ENCODE data around the gene MYO5B.

MYO5B gene

GRCh38 chr18:49858309-49859020, 336.5 kb downstream of the MYO5B start:
- TF ChIP-seq GATA3 (IDR thresholded peaks at IDR 0.05; ENCODE audit: low read depth, low read length): no peak
- no peak for TF ChIP-seq GATA2 (IDR thresholded peaks at IDR 0.05; ENCODE audit: low read depth, low read length)

DNA sequence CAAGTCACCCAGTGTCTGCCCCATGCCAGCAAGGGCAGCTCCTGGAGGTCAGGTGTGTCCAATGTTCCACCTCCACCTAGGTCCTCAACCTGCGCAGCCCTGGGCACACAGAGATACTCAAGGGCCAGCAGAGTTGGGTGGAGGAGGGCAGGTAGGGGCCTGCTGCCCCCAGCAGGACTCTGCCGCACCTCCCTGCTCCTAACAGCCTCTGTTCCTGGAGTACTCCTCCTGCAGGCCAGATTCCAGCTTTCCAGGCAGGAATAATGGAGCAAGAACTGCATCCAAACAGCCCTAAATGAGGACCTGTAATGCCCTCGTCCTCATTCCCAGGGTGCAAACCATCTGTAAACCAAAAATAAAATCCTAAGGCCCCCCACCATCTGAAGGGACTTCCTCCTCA, 337.2 kb downstream of the MYO5B start:
- no peak for TF ChIP-seq GATA3 (IDR thresholded peaks at IDR 0.05; ENCODE audit: low read depth, low read length)
- no peak for TF ChIP-seq GATA2 (IDR thresholded peaks at IDR 0.05; ENCODE audit: low read depth, low read length)

DNA sequence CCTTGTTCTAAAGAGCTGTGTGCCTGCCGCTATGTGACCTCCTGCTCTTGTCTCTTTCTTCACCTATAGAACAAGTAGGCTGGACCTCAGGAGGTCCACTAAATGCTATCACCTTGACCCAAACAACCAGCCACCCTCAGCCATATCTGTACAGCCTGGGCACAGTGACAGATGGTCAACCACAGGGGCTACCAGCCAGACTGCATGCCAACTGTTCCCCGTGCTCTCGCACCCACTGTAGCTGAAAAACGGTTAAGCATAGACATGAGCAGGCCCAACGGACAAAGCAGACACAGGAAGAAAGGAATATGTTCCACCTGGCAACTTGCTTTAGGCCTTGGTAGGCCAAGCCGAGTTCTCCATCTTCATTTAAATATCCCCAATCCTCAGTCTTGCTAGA, 338.5 kb downstream of the MYO5B start:
- TF ChIP-seq GATA3 (IDR thresholded peaks at IDR 0.05; ENCODE audit: low read depth, low read length) (no peak), GATA2 (IDR thresholded peaks at IDR 0.05; ENCODE audit: low read depth, low read length) (no peak)

GRCh38 chr18:49855711-49856415, 339.1 kb downstream of the MYO5B start:
- no peak for TF ChIP-seq GATA2 (IDR thresholded peaks at IDR 0.05; ENCODE audit: low read depth, low read length)

DNA sequence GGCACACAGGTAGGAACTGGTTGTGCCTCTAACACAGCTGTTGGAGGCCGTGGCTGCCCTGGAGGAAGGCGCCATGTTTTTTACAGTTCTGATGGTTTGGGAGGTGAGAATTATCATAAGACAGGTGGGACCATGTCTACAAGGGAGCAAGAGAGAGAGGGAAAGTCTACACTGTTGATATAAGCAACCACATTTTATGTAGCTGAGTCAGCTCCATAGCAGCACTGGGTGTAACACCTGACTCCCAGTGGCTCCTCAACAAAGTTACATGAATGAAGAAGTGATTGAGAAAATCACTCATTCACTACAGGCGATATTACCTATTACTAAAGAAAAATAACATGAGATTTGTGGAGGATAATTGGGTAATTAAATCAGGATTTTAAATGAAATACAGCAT, 340.3 kb downstream of the MYO5B start:
- TF ChIP-seq GATA2 (IDR thresholded peaks at IDR 0.05; ENCODE audit: low read depth, low read length): no peak
- no peak for TF ChIP-seq GATA3 (IDR thresholded peaks at IDR 0.05; ENCODE audit: low read depth, low read length)

DNA sequence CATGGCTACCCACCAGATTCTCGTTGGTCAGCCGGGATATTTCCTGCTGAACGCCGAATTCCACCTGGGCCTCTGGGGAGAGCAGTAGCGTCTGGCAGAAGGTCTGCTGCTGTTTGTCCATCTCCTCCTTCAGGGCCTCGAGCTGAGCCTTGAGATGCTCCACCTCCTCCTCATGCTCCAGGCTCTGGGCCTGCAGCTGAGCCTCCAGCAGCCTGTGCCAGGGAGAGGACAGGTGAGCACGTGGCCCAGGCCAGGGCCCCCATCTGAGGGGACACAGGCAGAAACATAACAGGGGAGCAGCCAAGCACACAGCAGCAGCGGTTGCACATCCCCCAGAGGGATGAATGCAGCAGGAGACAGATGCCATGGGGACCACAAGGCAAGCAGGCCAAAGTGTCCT, 341.5 kb downstream of the MYO5B start:
- TF ChIP-seq GATA2 (IDR thresholded peaks at IDR 0.05; ENCODE audit: low read depth, low read length) (no peak), GATA3 (IDR thresholded peaks at IDR 0.05; ENCODE audit: low read depth, low read length) (no peak)

DNA sequence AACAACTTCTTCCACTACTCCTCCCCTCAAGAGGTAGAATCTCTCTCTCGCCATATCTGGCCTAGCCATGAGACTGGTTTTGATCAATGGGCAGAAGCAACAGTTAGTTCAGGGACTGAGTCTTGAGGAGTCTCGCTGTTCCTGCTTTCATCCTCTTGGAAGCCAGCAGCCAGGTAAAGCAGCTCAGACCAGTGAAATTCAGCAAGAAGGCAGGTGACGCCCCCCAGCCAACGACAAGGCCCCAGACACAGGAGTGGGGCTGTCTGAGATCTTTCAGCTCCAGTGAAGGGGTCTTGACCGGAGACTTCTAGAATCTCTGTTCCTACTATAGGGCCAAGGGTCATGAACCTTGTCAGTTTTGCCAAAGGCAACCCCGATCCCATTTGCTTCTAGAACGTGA, 341.9 kb downstream of the MYO5B start:
- TF ChIP-seq GATA2 (IDR thresholded peaks at IDR 0.05; ENCODE audit: low read depth, low read length) (no peak), GATA3 (IDR thresholded peaks at IDR 0.05; ENCODE audit: low read depth, low read length) (no peak)

GRCh38 chr18:49851624-49852023, 343.3 kb downstream of the MYO5B start:
- TF ChIP-seq GATA3 (IDR thresholded peaks at IDR 0.05; ENCODE audit: low read depth, low read length) (no peak), GATA2 (IDR thresholded peaks at IDR 0.05; ENCODE audit: low read depth, low read length) (no peak)

- TF ChIP-seq GATA3 (IDR thresholded peaks at IDR 0.05; ENCODE audit: low read depth, low read length) (no peak), GATA2 (IDR thresholded peaks at IDR 0.05; ENCODE audit: low read depth, low read length) (no peak)
Measured at GRCh38 chr18:49850636-49851035, 344.3 kb downstream of the MYO5B start.

- no peak for TF ChIP-seq GATA2 (IDR thresholded peaks at IDR 0.05; ENCODE audit: low read depth, low read length)
- no peak for TF ChIP-seq GATA3 (IDR thresholded peaks at IDR 0.05; ENCODE audit: low read depth, low read length)
Measured at GRCh38 chr18:49849331-49850217, 345.4 kb downstream of the MYO5B start.

GRCh38 chr18:49848115-49848514, 346.8 kb downstream of the MYO5B start:
- TF ChIP-seq GATA2 (IDR thresholded peaks at IDR 0.05; ENCODE audit: low read depth, low read length) (no peak), GATA3 (IDR thresholded peaks at IDR 0.05; ENCODE audit: low read depth, low read length) (no peak)

DNA sequence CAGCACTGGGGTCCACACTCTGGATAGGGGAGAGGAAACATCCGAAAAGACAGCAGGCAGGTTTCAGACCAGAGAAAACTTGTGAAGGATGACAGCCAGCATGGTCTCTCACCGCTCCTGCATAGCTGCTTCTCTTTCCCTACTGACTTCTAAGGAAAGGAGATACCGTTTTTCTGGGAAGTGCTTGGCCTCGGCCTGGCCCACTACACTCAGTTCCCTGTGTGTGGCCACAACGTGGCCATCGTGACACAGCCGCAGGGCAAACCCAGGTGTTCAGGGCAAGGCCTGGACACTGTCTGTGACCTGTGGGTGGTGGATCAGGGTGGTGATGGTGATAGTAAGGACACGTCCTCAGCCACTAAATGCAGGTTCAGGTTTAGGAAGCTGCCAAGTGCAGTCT, 347.4 kb downstream of the MYO5B start:
- TF ChIP-seq GATA2 (IDR thresholded peaks at IDR 0.05; ENCODE audit: low read depth, low read length): no peak
- no peak for TF ChIP-seq GATA3 (IDR thresholded peaks at IDR 0.05; ENCODE audit: low read depth, low read length)

DNA sequence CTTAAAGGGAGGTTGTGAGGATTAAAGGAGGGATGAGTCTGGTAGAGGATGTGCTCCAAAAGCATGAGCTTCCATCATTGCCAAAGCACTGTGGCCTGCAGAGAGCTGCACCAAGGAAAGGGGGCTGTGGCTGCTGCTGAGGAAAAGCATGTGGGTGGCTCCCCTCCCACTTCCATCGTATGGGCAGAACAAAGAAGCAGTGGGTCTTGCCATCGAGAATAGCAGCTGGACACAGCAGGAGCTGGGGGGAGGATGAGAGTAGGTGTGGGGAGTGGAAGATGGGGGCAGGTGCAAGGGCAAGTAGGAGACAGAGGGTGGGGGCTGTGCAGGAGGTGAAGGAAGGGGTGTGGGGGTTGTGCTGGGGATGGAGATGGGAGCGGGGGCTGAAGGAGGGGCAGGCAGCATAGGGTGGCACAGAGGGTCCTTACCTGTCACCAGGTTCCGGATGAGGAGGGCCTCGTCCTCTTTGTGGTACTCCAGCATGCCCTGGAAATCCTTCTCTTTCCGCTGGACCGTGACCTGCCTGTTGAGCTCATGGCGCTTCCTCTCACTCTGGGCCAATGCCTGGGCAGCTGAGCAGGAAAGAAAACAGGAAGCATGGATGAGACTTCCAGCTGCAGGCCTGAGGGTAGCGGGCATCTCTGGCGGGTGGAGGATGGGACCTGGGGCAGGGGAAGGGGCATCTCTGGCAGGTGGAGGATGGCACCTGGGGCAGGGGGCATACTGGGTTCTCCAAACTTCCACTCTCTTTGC, 348.1 kb downstream of the MYO5B start:
- TF ChIP-seq GATA3 (IDR thresholded peaks at IDR 0.05; ENCODE audit: low read depth, low read length) (no peak), GATA2 (IDR thresholded peaks at IDR 0.05; ENCODE audit: low read depth, low read length) (no peak)

GRCh38 chr18:49846361-49846662, 348.6 kb downstream of the MYO5B start:
- TF ChIP-seq GATA2 (IDR thresholded peaks at IDR 0.05; ENCODE audit: low read depth, low read length): no peak
- TF ChIP-seq GATA3 (IDR thresholded peaks at IDR 0.05; ENCODE audit: low read depth, low read length): no peak

Measured in SH-SY5Y (cell line).